A673 (cell line): ENCODE data around the gene EMP2.

Source experiments
- EZH2 ChIP-seq: fragments of 200-600 bp; sonication (generic); IDR thresholded peaks from 2 replicates; pipeline ENCODE4 v1.6.1; 2017; ENCODE audit warnings: borderline replicate concordance, low read depth, mild to moderate bottlenecking, mixed read lengths, antibody characterized with exemption, low read length; ENCODE audit not compliant: poor library complexity, severe bottlenecking
- TF ChIP-seq, protein P1 (sequence below): fragments of 300-800, 200-600 bp; sonication (generic); conservative IDR thresholded peaks from 2 replicates; pipeline ENCODE4 v1.5.1; 2017; ENCODE audit warnings: low read depth, mild to moderate bottlenecking, antibody characterized with exemption, low read length, moderate library complexity, mixed read lengths

DNA sequence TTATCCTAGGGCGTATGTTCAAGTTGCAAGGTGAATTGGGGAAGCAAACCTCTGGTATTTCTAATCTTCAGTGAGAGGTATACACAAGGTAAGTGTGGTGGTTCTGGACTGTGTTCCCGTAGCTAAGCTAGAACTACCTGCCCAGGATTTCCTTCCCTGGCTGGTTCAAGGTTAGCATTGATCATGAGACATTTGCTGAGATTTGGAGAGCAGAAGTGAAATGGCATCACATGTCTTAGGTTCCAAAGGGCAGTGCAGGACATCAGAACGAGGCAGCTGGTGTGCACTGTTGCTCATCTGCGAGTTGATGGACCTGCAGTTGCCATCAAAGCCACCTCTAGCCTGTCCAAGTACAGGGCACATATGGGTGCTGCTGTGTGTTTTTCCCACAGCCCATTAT, 95.2 kb downstream of the EMP2 start:
- TF ChIP-seq, protein P1, sequence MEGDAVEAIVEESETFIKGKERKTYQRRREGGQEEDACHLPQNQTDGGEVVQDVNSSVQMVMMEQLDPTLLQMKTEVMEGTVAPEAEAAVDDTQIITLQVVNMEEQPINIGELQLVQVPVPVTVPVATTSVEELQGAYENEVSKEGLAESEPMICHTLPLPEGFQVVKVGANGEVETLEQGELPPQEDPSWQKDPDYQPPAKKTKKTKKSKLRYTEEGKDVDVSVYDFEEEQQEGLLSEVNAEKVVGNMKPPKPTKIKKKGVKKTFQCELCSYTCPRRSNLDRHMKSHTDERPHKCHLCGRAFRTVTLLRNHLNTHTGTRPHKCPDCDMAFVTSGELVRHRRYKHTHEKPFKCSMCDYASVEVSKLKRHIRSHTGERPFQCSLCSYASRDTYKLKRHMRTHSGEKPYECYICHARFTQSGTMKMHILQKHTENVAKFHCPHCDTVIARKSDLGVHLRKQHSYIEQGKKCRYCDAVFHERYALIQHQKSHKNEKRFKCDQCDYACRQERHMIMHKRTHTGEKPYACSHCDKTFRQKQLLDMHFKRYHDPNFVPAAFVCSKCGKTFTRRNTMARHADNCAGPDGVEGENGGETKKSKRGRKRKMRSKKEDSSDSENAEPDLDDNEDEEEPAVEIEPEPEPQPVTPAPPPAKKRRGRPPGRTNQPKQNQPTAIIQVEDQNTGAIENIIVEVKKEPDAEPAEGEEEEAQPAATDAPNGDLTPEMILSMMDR = no peak
- TF ChIP-seq EZH2 = no peak
